MM.1S (cell line): Measurements from ENCODE around the gene SLC5A9.

Experiments used
- EZH2 ChIP-seq: fragments of 300-600 bp; sonication (generic); optimal IDR thresholded peaks from 2 replicates; pipeline ENCODE3; 2017; ENCODE audit warnings: low read depth, mild to moderate bottlenecking, antibody characterized with exemption, low read length, mixed read lengths
- EZH2phosphoT487 ChIP-seq: fragments of 300-600 bp; sonication (generic); IDR thresholded peaks from 2 replicates; pipeline ENCODE4 v1.6.1; 2018; ENCODE audit warnings: antibody characterized with exemption, low read length
- TF ChIP-seq, protein P1 (sequence below): fragments of 300-600 bp; sonication (generic); IDR thresholded peaks from 2 replicates; pipeline ENCODE4 v1.5.1; 2016; ENCODE audit warnings: antibody characterized with exemption, low read length, mixed read lengths

DNA sequence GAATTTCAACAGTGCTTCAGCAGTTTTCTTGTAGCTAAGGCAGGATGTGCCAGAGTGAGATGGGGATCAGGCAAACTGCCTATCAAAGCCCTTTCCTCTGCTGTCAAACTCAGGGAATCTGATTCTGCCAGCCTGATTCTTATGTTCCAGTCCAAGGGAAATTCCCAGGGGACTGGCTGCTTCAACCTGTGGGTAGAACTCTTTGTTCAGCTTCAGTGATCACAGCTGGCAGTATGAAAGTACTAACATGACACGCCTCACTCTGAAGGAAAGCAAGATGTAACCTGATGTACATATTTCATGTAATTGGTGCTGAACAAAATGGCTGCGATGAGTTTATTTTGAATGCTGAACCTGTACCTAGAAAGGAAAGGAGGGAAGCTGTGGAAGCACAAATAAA, 40.1 kb upstream of the SLC5A9 start:
- TF ChIP-seq, protein P1, sequence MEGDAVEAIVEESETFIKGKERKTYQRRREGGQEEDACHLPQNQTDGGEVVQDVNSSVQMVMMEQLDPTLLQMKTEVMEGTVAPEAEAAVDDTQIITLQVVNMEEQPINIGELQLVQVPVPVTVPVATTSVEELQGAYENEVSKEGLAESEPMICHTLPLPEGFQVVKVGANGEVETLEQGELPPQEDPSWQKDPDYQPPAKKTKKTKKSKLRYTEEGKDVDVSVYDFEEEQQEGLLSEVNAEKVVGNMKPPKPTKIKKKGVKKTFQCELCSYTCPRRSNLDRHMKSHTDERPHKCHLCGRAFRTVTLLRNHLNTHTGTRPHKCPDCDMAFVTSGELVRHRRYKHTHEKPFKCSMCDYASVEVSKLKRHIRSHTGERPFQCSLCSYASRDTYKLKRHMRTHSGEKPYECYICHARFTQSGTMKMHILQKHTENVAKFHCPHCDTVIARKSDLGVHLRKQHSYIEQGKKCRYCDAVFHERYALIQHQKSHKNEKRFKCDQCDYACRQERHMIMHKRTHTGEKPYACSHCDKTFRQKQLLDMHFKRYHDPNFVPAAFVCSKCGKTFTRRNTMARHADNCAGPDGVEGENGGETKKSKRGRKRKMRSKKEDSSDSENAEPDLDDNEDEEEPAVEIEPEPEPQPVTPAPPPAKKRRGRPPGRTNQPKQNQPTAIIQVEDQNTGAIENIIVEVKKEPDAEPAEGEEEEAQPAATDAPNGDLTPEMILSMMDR: no peak
- TF ChIP-seq EZH2 (no peak), EZH2phosphoT487 (no peak)
